ENCODE results near the gene SLX4.
"Not testable (repeated sequence)": the region's sequence is repeated elsewhere in the genome, so short reads cannot be mapped to it uniquely, and the experiment has no call there.

SLX4 gene

GRCh38 chr16:3611146-3611975 lies at the start of gene SLX4:
Gene SLX4, minus strand, starts transcription at chr16:3611606. Its CDS starts 2,642 bp downstream, at chr16:3608964.
- peak; percentile 88 to 98 for DNase-seq

GRCh38 chr16:3659251-3659650 lies 47.8 kb upstream of the SLX4 start:
- no peak for DNase-seq

- DNase-seq, result no peak
Observed at GRCh38 chr16:3656491-3657468, 45.4 kb upstream of the SLX4 start.

GRCh38 chr16:3656160-3656490 lies 44.7 kb upstream of the SLX4 start:
- not testable (repeated sequence) for DNase-seq

- DNase-seq, result no peak
Observed at GRCh38 chr16:3655396-3656159, 44.2 kb upstream of the SLX4 start.

- DNase-seq, result no peak
Observed at GRCh38 chr16:3655030-3655395, 43.6 kb upstream of the SLX4 start.

GRCh38 chr16:3654249-3654991 lies 43.0 kb upstream of the SLX4 start, which contains the start of gene DNASE1:
Gene DNASE1, plus strand, starts transcription at chr16:3654691. Its CDS starts 683 bp downstream, at chr16:3655374.
- peak; percentile 60 to 74 for DNase-seq

GRCh38 chr16:3652373-3653195 lies 41.2 kb upstream of the SLX4 start:
- no peak for DNase-seq

GRCh38 chr16:3651461-3652372 lies 40.3 kb upstream of the SLX4 start:
- DNase-seq, result no peak

GRCh38 chr16:3650631-3651265 lies 39.3 kb upstream of the SLX4 start:
- no peak for DNase-seq

GRCh38 chr16:3646348-3646920 lies 35.0 kb upstream of the SLX4 start:
- DNase-seq, result no peak

GRCh38 chr16:3645504-3646347 lies 34.3 kb upstream of the SLX4 start:
- no peak for DNase-seq

- no peak for DNase-seq
Observed at GRCh38 chr16:3645108-3645503, 33.7 kb upstream of the SLX4 start.

- DNase-seq, result no peak
Observed at GRCh38 chr16:3643095-3643730, 31.8 kb upstream of the SLX4 start.

- DNase-seq, result no peak
Observed at GRCh38 chr16:3642397-3643094, 31.1 kb upstream of the SLX4 start.

- no peak for DNase-seq
Observed at GRCh38 chr16:3641801-3642396, 30.5 kb upstream of the SLX4 start.

Data from NCI-H1930 (cell line).